GM18507 (cell line): ENCODE results near the gene NDUFA13.
"Not testable (repeated sequence)": the region's sequence is repeated elsewhere in the genome, so short reads cannot be mapped to it uniquely, and the experiment has no call there.

ENCODE experiments used
- DNase-seq: peaks from one replicate; pipeline ENCODE4 v3.0.0; 2011; ENCODE audit warnings: low read depth; ENCODE audit not compliant: insufficient read length; ENCODE audit errors: extremely low spot score
- FAIRE-seq: peaks from 2 replicates; lab custom pipeline; 2011; peaks lifted over from hg19 to GRCh38; lab: Jason Lieb, UNC

Gene NDUFA13

DNA sequence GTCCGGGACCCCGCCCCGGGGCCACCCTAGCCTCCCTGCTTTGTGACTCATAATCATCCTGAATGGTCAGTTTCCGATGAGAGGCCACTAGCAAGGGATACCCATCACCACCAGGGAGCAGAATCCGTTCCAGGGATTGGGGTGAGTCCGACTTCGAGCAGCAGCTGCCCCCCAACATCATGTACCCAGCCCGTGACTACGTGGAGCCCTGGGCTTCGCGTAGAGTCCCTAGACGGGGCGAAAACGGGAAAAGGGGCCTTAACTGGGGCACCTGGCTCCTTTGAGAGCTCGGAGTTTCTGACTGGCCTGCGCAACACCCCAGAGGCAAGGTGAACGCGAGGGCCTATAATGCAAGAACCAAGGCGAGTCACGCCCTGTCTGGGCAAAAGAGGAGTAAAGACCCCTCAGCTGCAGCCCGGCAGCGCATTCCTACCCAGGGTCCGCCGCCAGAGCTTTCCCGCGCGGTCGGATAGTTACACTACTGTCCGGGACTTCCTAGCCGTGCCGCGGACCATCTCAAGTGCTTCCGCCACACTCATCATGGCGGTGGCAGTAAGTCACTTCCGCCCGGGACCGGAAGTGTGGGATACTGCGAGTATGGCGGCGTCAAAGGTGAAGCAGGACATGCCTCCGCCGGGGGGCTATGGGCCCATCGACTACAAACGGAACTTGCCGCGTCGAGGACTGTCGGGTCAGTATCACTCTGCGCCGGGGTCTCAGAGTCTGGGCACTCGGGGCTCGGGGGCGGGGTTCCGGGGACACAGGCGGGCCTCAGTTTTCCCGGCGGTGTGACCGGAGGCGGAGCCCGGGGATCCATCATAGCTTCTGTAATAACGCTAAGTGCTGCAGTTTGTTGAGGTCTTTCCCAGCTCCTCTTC, at the start of gene NDUFA13:
Gene NDUFA13 (plus strand): TSS at position 584 of the 878 bp plus-strand sequence. CDS start 14 bp downstream, at position 598.
- FAIRE-seq, result peak; percentile 93
- DNase-seq, result peak; percentile 93

DNA sequence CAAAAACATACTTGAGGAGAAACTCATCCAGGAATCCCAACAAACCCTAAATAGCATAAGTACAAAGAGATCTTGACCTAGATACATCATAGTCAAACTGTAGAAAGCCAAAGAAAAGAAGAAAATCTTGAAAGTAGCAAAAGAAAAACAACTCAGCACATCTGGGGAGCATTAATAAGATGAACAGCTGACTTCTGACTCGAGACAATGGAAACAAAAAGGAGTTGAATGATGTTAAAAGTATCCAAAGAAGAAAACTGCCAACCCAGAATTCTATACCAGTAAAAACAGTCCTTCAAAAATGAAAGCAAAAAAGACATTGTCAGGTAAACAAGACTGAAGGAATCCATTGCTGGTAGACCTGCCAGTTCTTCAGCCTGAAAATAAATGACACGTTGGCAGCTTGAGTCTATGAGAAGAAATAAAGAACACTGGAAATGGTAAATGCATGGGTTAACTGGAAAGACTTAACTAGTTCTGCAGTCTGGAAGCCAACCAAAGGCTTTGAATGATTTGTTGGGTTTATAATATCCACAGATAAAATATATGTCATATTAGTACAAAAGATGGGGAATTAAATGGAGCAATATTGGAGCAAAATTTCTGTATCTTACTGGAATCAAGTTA, 47.5 kb upstream of the NDUFA13 start:
- FAIRE-seq (no peak), DNase-seq (no peak)

DNA sequence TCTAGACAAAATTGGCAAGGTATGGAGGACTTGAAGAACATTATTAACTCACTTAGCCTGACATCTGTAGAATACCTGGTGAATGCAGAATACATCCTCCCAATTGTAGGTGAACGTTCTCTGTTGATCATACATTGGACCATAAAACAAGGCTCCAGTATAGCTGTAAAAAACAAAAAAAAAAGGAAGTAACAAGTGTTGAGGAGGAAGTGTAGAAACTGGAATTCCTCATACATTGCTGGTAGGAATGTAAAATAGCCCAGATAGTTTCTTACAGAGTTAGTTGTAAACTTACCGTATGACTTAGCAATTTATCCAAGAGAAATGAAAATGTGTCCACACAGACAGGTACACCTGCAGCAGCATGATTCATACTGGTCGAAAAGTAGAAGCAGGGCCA, 45.4 kb upstream of the NDUFA13 start:
- DNase-seq (no peak), FAIRE-seq (no peak)

DNA sequence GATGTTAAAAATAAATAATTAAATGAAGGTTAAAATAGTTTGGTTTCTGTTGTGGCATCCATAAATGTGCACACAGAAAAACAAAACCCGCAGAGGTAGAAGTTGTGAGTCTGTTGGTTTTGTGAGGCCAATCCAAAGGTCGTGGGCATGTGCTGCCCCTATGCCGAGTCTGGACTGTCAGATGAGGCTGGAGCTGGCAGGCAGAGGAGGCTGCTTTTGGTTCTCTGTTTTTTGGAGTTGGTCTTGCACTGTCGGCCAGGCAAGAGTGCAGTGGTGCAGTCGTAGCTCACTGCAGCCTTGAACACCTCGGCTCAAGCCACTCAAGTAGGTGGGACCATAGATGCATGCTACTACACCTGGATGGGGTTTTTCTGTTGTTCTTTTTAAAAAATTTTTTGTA, 44.3 kb upstream of the NDUFA13 start:
- FAIRE-seq, result peak; percentile 31

DNA sequence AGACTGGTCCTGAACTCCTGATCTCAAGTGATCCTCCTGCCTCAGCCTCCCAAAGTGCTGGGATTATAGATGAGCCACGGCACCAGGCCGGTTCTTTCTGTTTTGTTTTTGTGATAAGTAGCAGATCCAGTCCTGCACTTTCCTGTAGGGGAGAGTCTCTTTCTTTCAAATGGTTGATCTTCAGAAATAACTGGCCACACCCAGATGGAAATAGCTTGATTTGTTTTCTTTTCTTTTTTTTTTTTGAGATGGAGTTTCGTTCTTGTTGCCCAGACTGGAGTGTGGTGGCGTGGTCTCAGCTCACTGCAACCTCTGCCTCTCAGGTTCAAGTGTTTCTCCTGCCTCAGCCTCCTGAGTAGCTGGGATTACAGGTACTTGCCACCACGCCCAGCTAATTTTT, 43.9 kb upstream of the NDUFA13 start:
- DNase-seq, FAIRE-seq: not testable (repeated sequence)

More for the DNA sequence above, 44.3 kb upstream of the NDUFA13 start:
- no peak for DNase-seq

DNA sequence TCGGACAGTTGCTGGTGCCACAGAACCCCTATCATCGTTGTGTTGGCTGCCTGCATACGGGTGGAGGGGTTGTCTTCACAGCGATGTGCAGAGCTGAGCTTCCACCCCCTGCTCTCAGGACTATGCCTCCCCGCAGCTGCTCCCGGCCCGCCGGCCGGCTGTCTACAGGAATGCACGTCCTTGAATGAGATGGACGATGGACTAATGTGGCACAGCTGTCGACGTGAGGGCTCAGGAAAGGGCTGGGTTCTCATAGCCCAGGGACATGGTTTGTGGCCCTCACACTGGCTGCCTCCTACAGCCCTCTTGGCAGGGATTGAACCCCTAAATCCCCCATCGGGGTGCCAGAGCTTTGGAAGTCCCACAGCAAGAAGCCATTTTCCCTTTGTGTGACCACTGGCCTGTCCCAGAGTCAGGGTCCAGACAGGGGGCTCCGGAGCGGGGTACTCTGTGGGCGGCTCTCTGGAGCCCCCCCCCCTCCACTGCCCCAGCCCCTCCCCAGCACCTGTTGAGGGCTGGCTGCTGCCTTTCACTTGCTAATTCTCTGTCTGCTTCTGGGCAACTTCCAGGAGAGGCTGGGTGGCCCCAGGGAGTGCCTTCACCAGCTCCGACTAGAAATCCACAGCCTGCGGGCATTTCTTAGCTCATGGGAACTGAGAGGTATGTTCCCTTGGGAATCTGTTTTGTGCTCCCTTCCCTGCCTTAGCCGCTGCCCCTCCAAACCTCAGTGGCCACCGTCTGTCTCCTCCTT, 40.8 kb upstream of the NDUFA13 start:
- FAIRE-seq, result no peak

DNA sequence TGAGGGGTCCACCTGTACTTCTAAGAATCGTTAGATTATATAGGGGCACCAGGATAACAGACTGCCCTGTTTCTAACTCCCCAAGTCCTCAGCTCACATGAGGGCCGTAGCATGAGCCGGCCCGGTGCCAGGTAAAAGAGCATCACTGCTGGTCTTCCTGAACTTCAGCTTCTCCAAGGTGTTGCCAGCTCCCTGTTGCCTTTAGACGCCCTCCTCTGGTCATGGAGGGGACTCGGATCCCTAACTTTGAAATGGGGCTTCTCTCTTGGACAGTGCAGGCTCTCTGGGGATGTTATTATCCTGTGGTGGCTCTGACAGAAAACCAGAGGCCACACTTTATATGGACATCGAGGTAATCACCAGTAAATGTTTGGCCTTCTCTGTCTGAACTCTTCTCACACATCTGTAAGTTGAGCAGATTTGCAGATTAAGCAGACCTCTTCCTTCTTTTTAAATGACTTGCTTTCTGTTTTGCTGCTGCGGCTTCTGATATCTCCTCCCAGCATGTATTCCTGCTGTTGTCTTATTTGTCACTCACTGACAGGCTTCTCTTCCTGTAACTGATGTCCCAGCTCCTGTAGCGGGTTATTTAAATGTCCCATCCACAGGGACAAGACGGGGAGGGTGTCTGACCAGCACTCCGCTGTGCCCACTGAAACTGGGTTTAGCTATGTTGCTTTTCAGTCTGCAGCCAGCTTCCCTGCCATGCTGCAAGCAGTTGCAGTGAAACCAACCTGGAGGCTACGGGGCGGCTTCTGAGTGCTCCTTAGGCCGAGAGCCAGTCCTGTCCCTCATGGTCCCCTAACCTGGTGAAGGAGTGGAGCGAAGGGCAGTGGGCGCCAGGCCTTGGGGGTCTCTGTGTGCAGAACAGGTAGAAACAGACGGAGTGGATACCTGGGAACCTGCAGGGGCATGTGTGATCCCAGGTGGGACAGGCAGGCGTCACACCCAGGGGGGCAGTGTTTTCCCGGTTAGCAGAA, 39.9 kb upstream of the NDUFA13 start:
- DNase-seq, result no peak
- no peak for FAIRE-seq

More for the DNA sequence above, 40.8 kb upstream of the NDUFA13 start:
- no peak for DNase-seq

DNA sequence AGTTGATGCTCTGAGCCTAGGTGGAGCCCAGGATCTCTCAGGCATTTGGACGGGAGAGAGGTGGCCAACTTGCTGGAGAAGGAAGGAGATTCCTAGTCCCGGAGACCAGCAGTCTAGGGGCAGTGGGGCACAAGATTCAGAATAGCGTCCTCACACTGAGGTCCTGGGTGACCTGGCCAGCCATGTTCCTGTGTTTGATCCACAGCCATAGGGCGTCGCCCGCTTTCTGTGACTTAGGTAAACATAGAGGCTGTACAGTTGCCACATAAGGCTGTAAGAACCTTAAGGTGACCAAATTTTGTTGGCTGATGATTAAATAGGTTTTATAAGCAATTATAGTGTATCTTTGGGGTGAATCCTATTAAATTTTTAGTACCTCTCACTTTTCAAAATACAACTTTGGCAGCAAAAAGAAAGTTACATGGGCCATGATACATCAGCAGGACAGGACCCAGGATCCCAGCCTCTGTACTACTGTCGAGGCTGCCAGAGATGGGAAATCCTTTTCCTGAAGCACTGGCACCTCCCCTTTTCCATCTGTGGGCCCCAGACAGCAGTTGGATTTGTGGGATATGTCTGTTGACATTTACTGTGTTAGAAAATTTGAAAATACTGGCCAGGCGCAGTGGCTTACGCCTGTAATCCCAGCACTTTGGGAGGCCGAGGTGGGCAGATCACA, 38.2 kb upstream of the NDUFA13 start:
- DNase-seq (no peak), FAIRE-seq (no peak)

DNA sequence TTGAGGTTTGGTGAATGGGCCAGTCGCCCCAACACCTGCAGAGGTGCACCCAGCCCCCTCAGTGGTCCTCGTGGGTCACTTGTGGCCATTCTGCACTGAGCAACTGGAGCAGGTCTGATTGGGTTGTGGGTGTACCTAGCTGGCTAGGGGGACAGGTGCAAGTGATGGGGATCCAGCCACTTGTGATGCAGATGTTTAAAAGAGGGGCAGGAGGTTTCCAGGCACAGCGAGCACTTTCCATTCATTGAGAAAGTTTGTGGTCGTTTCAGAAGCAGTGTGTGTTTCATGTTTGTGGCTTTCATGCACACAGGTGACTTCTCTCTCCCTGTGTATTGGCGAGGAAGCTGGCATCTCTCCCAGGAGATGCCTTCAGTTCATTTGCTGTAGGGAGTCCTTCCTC, 35.3 kb upstream of the NDUFA13 start:
- no peak for DNase-seq
- peak; percentile 75 for FAIRE-seq

DNA sequence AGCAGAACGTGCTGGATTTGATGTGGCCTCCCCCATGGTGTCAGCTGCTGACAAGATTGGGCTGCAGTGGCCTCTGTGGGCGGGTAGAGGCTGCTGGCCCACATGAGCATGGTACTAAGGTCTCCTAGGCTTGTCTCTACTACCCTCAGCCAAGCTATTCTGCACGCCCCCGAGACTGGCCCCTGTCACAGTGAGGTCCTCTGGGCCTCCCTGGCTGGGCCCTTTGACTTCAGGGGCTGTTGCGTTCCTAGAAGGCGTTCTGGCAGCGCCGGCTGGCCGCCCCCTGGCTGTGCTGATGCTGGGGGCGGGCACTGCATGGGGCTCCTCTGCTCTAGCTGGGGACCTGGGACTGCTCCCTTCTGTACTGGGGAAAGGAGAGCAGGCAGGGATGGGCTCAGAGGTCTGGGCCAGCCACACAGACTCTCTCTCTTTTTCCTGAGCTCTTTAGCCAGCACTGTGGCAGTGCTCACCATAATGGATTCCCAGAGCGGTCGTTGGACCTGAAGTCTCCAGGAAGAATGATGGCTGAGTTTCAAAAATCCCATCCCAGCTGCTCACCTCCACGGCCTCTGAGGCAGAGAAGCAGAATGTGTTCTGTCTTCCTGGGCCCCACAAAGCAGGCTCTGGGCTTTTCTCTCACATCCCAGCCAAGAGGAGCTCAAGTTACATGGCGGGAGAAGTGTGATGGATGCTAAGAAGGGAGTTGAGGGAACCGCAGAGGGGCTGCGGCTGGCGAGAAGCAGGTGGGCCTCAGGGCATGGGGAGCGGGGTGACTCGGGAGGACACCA, 33.0 kb upstream of the NDUFA13 start:
- DNase-seq (no peak), FAIRE-seq (no peak)

DNA sequence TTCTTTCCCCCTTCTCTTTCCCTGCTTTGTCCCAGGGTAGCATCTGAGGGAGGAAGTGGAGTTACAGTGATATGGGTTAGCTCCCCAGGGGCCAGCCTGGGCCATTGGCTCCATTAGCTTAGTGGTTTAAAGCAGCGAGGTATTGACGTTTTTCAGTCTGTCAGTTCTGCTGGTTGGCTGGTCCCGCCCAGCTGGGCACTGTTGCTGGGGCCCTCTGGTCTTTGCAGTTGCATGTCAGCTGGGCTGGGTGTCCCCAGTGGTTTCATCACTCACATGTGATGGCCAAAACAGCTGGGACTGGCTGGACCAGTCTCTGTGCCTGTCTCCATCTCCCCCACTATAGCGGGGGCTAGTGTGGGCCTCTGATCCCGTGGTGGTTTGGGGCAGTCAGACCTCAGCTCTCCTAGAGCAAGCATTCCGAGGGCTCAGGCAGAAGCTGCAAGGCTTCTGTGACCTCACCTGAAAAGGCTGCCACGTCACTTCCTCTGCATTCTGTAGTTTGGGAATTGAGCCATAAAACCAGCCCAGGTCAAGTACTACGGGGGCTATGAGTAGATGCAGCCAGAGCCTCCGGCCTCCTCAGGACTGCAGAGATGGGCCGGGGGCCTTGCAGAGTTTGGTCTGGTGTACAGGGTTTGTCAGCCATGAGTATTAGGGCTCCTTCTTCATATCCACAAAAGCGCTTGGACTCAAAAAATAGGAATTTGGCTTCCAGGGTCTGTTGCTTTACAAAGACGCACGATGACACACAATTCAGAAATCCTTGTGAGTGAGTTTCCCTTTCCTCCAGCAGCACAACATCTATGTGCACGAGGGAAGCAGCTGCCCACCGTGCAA, 30.6 kb upstream of the NDUFA13 start:
- FAIRE-seq (no peak), DNase-seq (no peak)

DNA sequence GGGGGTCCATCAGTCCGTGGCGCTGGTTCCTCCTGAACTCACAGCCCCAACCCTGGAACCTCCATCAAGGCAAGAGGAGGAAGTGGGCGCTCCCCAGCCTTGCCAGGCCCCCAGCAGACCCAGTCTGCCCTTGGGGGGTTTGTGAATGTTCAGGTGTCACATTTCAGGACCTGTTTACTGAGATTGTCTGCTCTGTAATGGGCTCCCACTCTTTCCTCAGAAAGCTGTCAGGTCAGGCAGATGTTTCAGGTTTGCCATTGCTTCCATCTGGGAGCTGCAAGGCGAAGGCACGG, 30.1 kb upstream of the NDUFA13 start:
- FAIRE-seq (no peak), DNase-seq (no peak)

DNA sequence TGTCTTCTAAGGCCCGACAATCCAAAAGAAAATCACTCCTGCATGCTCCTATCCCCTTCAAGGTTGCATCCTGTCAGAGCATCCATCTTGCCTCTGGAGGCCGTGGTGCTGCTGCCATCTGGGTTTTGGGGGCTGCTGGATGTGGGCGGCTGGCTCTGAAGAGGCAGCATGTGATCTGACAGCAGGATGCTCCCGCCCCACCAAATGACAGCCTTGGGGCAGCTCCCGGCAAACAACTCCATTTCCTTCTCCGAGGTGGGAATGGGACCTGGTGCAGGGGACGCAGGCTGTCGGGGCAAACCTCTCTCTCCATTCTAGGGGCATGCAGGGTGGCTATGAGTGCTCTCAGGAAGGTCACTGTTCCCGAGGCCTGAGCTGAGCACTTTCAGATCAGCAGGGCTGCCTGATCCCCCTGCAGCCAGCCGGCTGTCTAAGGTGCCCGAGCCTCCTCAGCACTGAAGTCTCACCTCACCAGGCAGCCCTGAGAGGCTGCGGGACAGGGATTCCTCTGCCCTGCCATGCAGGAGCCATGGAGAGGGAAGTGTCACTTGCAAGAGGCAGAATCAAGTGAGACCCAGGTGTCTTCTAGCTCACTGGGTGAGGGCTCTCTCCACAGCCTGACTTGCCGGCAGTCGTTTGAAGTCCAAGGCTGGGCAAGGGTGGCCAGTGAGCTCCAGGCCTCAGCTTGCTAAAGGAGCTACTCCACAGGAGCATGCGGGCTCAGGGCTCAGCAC, 29.5 kb upstream of the NDUFA13 start:
- DNase-seq, result no peak
- FAIRE-seq, result no peak

DNA sequence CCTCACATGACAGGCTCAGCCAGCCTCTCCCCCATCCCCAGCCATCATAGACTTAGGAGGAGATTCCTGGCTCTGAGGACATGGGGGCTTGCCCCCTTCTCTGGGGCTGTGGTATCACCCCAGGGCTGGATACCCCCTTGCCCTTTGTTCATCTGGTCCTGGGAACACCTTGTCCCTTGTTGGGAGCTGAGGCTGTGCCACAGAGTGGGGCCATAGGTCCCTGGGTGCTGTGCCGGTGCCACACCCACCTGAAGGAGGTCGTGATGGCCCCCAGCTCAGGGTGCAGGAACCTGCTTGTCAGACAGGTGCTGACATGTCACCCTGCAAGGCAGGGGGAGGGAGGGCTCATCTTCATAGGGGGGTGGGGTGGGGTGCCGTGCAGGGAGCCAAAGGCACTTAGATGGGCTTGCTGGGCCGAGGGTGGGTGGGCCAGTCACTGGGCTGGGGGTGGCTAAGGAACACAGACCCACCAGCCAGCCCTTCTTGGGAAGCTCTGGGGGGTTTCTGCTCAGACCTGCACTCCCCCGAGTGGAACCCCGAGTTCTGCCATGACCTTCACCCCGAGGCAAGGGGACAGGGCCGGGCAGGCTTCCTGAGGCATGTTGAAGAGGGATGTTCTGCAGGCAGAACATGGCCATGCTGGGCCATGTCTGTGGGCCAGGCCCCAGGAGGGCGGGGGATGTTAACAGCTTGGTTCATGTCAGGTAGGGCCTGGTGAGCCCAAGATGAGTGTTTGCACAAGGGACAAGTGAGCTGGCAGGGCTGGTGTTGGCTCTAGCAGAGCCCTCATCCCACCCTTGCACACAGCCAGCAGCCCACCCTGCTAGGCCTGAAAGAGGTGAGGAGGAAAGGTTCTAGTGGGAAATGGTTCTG, 28.7 kb upstream of the NDUFA13 start:
- no peak for FAIRE-seq

DNA sequence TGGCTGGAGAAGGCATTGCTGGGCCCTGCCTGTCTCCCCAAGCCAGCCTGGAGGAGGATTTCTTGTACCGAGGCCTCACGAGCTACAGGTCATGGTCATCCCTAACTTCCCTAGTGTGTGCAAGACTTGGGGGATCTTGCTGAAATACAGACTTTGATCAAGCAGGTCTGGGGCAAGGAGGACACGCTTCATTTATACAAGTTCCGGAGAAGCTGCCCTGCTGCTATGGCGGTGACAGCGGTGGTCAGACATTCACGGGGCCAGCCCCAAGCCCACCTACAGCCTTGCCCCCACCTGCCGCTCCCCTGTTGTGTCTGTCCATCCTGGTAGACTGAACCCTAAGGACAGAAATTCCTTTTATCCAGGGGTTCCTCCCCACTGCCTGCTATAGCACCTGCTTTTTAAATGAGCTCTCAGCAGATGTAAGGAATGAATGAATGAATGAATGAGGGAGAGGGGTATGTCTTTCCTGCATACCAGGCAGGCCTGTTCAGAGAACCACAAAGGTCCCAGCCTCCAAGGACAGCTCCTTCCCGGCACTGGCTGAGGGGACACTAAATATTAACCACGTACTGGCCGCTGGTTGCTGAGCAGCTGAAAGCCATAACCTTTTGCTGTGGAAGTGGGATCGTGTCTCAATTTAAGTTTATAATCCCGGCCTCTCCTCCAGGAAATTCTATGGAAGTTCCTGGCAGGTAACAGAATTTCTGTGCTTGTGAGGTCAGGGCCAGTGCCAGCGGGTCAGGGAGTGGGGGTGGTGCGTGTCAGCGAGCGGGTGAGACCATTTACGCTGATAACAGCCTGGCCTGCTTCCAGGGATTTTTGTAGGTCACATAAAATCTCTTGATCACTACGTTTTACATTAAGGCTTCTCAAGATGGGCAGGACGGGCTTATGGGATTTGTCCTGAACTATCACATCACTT, 27.8 kb upstream of the NDUFA13 start:
- DNase-seq (no peak), FAIRE-seq (no peak)

More for the DNA sequence above, 28.7 kb upstream of the NDUFA13 start:
- DNase-seq, result no peak
